Activated CD4-positive, alpha-beta T cell treated with anti-CD3 and anti-CD28 coated beads, Interleukin-2, amount 50 U/mL, for 16 hours (primary cell): ENCODE results near the gene AXL.
"Not testable (repeated sequence)": the region's sequence is repeated elsewhere in the genome, so short reads cannot be mapped to it uniquely, and the experiment has no call there.

Experiments used
- DNase-seq: peaks from one replicate; pipeline ENCODE4 v3.0.0-alpha.2; 2020

AXL gene

DNA sequence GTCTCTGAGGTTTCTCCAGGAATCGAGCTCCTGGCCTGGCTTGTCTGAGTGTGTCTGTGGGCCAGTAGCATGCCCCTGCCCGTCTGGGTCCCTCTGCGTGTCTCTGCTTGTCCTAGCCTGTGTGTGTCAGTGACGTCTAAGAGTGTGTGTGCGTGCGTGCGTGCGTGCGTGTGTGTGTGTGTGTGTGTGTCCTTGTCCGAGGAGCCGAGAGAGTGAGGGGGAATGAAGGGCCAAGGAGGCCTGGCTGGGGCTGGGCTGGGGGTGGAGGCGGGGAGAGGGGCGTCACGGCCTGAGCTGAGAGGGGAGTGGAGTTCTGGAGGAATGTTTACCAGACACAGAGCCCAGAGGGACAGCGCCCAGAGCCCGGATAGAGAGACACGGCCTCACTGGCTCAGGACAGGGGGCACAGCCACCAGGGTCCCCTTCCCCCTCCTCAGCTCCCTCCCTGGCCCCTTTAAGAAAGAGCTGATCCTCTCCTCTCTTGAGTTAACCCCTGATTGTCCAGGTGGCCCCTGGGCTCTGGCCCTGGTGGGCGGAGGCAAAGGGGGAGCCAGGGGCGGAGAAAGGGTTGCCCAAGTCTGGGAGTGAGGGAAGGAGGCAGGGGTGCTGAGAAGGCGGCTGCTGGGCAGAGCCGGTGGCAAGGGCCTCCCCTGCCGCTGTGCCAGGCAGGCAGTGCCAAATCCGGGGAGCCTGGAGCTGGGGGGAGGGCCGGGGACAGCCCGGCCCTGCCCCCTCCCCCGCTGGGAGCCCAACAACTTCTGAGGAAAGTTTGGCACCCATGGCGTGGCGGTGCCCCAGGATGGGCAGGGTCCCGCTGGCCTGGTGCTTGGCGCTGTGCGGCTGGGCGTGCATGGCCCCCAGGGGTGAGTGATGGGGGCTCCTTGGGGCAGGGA lies at the start of gene AXL:
Gene AXL, plus strand, starts transcription at position 609 of the 893 bp plus-strand sequence. Its CDS starts 170 bp downstream, at position 779.
- DNase-seq, result no peak

DNA sequence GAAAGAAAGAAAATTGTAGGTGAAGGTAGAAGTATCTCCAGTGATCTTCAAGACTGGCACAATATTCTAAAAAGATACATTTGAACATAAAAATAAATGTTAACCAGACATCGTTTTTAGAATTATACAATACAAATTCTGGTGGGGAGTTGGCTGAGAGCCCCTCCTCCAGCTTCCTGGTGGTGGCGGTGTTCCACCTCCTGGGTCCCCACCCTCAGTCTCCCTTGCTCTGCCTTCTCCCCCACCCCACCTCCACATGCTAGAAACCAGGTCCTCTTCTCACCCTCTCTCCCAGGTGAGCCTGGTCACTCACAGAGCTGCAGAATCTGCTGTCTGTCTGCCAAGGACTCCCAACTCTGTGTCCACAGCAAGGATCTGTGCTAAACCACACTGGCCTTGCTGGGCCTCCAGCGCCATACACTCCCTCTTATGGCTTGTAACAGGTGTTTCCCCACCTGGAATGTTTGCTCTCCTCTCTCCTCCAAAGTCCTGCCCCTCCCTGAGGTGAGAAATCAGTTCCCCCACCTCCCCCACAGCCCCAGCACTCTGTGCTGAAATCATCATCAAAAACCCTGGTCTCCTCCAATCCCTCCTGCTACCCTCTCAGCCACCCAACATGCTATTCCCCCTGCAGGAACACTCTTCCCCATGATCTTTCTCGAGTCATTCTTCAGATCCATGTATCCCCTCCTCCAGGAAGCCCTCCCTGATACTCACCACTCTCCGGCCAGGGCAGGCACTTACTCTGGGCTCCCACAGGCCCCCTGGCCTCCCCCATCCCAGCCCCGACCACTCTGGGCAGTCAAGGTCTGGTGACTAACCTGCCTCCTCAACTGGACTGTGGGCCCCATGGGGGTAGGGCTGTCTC lies 46.5 kb upstream of the AXL start:
- DNase-seq, result no peak

DNA sequence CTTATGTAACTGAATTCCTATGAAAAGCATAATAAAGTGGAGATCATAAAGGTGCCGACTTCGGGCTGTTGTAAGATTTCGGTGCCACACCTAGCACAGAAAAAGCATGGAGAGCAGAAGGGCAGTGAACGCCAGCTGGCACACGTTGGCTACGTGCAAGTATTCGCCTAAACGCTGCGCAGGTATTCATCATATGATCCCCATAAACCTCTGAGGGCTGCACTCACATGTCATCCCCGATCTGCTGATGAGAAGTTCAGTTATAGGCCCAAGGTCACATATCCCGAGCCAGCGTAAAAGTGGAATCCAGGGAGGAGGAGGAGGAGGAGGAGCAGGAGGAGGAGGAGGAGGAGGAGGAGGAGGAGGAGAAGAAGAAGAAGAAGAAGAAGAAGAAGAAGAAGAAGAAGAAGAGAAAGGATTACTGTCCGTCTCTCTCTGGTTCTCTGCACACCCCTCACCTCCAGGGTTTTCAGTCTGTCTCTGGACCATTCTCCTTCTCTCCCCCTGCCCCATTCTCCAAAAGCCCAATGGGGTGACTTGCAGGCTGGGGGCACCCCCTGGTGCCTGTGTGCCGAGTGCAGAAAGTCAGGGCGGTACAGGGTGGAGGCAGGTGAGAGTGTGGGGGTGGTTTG lies 44.6 kb upstream of the AXL start:
- DNase-seq, result no peak

DNA sequence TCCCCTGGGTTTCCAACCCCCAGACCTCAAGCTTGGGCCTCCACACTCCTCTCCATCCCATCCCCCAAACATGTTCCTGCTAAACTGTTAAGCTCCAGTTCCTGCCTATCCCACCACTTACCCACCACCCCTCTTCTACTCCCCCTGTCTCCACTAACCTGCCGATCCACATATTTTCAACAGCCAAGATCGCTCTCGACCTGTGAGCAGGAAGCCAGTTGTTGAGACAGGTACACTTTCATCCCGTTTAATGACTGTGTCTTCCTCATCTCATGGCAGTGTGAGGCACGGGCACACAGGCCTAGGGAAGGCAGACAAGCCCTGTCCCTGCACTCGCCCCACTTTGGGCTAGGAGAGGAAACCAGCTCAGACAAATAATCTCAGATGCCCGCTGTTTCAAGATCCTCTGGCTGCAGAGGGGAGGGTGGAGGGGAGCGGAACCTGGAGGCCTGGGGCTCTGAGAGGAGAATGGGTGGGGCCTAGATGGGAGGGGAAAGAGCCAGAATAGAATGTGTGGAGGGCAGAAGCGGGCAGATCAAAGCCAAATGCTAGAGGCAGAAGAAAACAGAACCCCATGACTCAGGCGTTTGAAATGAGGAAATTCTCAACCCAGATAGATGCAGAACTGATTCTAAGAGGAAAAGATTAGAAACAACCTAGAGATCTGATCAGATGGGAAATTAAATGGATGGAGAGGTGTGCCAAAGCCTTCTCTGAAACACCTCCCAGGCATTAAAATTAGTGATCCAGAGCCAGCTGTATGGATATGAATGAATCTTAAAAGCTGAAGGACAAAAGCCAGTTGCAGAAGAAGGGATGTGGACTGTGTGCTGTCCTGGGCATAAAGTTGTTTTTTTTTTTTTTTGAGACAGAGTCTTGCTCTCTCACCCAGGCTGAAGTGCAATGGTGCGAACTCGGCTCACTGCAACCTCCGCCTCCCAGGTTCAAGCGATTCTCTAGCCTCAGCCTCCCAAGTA lies 42.9 kb upstream of the AXL start:
- DNase-seq, result peak; percentile 18

DNA sequence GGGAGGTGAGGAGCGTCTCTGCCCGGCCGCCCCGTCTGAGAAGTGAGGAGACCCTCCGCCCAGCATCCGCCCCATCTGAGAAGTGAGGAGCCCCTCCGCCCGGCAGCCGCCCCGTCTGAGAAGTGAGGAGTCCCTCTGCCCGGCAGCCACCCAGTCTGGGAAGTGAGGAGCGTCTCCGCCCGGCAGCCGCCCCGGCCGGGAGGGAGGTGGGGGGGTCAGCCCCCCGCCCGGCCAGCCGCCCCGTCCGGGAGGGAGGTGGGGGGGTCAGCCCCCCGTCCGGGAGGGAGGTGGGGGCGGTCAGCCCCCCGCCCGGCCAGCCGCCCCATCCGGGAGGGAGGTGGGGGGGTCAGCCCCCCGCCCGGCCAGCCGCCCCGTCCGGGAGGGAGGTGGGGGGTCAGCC lies 38.9 kb upstream of the AXL start:
- not testable (repeated sequence) for DNase-seq

DNA sequence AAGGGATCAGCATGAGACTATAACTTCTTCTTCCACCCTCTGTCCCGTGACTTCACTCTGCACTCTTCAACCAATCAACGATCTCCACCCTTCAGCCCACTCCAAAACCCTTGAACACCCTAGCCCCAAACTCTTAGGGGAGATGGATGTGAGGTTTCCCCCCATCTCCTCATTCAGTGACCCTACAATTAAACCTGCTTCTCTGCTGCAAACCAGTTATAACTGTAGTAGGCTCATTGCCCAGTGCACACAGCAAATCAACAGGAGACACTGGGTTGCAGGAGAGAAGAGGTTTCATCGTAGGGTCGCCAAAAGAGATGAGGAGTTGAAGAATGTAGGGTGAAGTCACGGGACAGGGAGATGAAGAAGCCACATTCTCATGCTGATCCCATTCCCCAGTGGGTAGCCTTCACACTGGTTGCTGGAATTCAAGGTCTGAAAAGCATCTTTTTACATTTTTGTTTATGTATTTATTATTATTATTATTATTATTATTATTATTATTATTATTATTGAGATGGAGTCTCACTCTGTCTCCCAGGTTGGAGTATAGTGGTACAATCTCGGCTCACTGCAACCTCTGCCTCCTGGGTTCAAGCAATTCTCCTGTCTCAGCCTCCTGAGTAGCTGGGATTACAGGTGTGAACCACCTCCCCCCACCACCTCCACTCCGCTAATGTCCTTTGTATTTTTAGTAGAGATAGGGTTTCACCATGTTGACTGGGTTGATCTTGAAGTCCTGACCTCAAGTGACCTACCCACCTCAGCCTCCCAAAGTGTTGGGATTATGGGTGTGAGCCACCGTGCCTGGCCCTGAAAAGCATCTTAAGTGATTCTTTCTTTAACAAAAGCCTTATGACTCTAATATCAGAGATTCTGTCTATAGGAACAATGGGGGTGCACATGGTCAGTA lies 31.8 kb upstream of the AXL start:
- no peak for DNase-seq

DNA sequence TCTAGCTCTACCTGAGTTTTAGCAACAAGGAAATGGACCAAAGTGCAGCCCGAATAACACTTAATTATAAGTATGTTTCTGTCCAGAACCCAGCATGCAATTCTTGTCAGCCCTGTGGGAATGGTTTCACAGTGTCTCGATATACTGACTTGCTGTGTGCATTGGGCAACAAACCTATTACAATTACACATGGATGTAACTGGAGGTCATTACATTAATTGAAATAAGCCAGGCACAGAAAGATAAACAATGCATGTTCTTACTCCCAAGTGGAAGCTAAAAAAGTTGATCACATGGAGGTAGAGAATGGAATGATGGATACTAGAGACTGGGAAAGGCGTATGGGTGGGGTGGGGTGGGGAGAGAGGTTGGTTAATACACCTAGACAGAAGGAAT lies 31.1 kb upstream of the AXL start:
- no peak for DNase-seq

DNA sequence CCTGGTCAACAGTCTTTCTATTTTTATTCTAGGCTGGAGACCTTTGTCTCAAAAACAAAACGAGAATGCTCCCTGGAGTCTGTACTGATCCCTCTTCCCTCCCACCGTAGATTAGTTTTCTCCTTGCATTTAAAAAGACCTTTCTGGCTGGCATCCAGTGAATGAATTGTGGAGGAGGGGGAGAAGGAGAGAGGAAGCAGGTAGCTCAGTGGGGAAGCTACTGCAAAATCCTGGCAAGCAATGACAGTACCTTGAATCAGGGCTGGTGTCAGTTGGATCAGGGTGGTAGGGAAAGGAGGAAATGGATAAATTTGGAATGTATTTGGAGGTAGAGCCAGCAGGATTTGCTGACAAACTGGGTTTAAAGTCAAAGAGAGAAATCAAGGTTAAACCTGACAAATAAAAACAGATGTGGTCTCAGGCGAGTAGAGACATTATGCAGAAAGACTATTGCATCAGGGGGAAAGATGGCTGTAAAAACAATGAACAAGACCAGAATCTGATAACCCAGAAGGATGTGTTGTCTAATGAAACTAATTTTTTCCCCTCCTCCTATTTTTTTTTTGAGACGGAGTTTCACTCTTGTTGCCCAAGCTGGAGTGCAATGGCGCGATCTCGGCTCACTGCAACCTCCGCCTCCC lies 29.5 kb upstream of the AXL start:
- DNase-seq, result no peak

DNA sequence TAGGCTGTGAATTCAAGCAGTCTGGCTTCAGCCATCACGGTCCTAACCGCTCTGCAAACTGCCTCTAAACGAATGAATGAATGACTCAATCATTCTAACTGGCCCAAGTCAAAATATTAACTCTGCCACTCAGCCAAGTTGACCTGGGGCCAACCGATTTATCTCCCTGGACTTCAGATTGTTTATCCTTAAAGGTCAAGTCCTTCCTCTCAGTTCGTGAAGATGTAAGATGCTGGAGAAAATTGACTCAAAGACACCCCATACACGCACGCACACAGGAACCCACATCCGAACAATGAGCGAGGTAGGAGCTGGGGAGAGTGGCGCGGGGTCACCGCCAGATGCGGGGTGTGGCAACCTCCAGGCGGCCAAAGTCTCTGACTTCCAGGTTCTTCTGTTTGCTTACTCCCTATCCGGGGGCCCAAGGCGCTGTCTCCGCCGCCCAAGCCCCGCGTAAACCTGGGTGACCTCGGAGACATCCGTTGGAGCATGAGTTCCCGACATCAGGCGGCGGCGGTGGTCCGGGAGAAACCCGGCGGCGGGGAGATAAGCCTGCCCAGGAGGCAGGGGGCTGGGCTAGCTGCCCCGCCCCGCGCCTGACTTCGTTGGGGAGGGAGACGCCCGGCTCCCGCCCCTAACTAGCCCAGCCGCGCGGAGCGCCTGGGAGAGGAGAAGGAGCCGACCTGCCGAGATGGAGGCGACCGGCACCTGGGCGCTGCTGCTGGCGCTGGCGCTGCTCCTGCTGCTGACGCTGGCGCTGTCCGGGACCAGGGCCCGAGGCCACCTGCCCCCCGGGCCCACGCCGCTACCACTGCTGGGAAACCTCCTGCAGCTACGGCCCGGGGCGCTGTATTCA lies 26.2 kb upstream of the AXL start, which contains the start of gene CYP2S1:
Gene CYP2S1, plus strand, starts transcription at position 646 of the 856 bp plus-strand sequence. Its CDS starts 46 bp downstream, at position 692.
- DNase-seq, result no peak

DNA sequence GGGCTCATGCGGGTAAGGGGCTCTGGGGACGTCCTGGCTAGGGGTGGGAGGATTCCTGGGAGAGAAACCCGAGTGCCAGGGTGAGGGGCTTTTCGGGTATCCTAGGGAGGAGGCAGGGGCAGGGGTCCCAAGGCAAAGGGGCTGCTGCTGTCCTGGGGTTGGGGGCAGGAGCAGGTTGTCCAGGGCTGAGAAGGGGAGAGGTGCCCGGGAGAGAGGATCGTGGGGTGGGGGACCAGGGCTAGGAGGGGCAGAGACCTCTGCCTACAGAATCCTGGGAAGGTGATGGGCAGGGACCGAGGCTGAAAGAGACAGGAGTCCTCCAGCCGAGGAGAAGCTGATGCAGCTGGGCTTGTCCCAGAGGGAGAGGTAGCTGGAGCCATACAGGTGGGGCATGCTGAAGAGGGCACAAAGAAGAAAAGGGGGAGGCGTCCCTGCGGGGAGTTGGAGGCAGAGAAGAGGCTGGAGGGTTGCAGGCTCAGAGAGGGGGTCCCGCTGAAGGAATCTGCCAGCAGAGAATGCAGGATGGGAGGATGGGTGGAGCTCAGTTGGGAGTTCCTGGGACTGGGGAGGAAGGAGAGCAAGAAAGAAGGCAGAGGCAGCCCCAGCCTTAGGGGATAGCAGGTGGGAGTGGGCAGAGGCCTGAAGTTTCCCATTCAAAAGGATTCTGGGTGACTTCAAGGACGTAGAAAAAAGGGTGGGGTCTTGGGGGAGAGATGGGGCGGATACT lies 25.4 kb upstream of the AXL start:
- no peak for DNase-seq

DNA sequence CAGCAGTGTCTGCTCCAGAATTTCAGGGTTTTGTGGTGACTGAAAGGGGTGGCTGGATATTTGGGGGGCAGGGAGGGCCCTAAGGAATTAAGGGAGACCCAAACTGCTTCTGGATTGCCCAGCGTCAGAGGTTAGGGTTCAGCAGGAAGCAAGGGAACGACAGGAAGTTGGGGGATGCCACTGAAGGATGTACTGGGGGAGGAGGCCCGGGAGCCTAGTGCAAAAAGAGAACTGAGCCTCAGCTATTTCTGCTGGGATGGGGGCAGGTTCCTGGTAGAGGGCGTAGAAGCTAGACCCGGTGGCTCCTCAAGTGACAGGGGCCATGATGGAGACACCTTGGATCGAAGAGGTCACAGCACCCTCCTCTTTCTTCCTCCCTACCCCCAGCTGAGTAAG lies 24.9 kb upstream of the AXL start:
- DNase-seq, result no peak

DNA sequence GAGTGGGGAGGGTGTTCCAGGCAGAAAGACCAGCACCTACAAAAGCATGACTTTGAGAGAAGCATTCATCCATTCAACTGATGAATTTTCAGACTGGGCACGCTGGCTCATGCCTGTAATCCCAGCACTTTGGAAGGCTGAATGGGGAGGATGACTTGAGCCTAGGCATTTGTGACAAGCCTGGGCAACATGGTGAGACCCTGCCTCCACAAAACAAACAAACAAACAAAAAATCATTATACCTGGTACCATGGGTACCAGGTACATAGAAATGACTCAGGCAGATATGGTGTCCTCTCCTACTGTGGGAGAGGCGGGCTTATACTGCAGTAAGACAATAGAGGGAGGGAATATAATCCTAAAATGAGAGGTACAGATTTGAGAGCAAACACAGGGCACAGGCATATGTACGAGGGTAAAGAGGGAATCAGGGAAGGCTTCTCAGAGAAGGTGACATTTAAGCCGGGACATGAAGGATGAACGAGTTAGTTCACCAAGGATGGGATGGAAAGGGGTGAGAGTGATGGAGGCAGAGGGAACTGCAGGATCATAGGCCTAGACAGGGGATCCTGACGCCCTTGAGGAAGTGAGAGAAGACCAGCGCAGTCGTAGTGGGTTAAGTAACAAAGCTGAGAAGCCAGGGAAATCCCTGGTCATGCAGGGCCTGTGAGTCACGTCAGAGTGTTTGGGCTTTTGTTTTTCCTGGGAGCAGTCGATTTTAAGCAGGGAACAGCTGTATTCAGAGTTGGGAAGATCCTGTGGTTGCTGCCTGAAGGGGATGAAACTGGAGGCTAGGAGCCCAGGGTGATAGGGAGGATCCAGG lies 23.1 kb upstream of the AXL start:
- DNase-seq, result no peak

DNA sequence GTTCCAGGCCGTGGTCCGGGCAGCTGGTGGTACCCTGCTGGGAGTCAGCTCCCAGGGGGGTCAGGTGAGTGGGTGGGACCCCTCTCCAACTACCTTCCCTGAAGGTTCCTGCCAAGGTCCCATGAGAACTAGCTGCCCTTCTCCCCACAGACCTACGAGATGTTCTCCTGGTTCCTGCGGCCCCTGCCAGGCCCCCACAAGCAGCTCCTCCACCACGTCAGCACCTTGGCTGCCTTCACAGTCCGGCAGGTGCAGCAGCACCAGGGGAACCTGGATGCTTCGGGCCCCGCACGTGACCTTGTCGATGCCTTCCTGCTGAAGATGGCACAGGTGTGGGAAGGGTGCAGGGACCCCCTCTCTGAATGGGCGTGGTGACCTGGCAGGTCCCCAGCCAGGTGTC lies 20.5 kb upstream of the AXL start:
- DNase-seq, result no peak

DNA sequence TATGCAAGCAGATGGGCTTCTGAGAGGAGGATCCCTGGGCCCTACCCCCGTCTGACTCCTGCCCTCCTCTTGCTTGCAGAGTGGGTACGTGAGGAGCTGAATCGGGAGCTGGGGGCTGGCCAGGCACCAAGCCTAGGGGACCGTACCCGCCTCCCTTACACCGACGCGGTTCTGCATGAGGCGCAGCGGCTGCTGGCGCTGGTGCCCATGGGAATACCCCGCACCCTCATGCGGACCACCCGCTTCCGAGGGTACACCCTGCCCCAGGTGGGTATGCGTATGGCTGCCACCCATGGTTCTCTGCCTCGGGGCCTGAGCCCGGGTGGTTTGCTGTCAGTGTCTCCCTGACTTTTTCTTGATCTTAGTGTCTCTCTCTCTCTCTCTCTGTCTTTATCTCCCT lies 15.7 kb upstream of the AXL start:
- DNase-seq, result no peak

DNA sequence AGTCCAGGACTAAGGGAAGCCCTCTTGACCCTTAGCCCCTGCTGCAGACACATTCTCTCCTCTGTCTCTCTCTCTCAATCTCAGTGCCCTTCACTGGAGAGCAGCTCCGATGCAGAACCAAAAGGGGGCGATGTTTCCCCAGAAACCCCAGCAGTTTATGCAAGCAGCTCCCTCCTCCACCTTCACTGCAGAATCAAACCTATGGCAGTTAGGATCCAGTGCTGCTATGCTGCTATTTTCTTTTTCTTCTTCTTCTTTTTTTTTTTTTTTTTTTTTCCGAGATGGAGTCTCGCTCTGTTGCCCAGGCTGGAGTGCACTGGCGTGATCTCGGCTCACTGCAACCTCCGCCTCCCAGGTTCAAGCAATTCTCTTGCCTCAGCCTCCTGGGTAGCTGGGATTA lies 14.7 kb upstream of the AXL start:
- DNase-seq, result peak; percentile 84

DNA sequence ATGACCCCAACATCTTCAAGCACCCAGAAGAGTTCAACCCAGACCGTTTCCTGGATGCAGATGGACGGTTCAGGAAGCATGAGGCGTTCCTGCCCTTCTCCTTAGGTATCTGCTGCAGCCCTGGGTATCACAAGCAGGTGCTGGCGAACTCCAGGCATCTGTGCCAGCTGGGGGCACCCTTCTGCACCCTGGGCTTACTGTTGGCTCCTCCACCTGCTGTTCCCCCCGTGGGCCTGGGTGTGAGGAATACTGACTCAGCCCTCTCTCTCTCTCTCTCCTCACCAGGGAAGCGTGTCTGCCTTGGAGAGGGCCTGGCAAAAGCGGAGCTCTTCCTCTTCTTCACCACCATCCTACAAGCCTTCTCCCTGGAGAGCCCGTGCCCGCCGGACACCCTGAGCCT lies 13.0 kb upstream of the AXL start:
- DNase-seq, result no peak

DNA sequence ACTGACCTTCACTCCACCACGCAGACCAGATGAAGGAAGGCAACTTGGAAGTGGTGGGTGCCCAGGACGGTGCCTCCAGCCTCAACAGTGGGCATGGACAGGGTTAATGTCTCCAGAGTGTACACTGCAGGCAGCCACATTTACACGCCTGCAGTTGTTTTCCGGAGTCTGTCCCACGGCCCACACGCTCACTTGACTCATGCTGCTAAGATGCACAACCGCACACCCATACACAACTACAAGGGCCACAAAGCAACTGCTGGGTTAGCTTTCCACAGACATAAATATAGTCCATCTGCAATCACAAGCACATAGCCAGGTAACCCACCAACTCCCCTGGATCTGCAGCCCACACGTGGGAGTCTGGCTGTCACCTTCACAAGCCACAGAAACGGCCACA lies 12.6 kb upstream of the AXL start:
- DNase-seq, result no peak
